Measurements from ENCODE around the gene DAAM1.

GRCh38 chr14:59310633-59311032, 122.2 kb downstream of the DAAM1 start:
- TF ChIP-seq CTCF (IDR thresholded peaks at IDR 0.05) = no peak
- TF ChIP-seq POLR2A (IDR thresholded peaks at IDR 0.05) = no peak
